ENCODE measurements around the gene FOXF2.

Gene FOXF2

DNA sequence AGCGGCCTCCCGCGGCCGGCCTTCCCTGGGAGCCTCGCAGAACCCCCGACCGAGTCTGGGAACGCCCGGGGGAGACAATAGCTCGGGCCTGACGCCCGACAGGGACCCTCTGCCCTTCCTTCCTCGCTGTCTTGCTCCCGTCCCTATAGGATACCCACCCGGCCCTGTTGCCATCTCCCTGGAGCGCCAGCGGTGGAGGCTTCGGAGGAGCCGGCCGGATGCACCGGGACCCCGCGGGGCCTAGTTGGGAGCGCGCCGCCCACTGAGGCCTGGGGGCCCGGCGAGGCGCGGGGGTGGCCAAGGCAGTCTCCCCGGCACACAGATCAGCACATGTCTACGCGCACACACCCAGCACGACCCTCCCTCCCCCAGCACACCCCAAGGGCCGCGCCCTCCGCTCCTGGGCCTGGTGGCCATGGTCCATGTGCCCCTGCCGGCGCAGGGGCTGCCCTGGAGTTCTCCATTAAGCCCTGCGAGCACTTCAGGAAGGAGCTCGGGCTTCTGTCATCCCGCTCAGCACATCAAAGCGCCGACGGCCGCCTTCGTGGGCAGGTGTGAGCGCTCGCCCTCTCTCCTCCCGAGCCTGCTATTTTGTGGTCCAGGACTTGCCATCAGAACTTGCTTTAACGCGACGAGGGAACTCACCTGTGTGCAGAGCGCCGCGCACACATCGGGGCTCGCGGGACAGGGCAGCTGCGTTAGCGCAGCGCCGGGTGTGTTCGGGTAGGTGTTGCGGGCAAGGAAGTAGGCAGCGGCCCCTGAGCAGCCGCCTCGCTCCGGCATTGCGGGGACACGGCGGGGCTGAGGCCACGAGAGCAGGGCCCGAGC is 3.7 kb downstream of the FOXF2 start:
- no peak for DNase-seq

- no peak for DNase-seq
Measured at GRCh38 chr6:1393641-1394283, 4.4 kb downstream of the FOXF2 start.

GRCh38 chr6:1394514-1395463 is 5.4 kb downstream of the FOXF2 start:
- DNase-seq: no peak

DNA sequence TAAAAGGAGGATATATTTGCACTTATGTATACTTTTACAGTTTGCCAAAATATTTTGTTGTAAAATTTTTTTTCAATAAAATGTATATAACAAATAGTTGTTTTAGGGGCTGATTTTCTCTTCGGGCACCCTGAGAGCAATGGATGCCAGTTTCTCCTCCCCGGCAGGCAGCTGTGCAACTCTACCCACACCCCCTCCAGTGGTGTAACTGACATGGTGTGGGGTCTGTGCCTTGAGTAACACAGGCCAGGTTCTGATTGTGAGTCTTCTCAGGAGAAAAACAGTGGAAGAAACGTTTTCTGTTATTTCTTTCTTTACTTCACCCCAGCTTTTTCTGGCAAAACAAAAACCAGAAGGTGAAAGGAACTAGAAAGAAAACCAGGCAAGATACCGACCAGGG is 6.1 kb downstream of the FOXF2 start:
- DNase-seq: no peak

DNA sequence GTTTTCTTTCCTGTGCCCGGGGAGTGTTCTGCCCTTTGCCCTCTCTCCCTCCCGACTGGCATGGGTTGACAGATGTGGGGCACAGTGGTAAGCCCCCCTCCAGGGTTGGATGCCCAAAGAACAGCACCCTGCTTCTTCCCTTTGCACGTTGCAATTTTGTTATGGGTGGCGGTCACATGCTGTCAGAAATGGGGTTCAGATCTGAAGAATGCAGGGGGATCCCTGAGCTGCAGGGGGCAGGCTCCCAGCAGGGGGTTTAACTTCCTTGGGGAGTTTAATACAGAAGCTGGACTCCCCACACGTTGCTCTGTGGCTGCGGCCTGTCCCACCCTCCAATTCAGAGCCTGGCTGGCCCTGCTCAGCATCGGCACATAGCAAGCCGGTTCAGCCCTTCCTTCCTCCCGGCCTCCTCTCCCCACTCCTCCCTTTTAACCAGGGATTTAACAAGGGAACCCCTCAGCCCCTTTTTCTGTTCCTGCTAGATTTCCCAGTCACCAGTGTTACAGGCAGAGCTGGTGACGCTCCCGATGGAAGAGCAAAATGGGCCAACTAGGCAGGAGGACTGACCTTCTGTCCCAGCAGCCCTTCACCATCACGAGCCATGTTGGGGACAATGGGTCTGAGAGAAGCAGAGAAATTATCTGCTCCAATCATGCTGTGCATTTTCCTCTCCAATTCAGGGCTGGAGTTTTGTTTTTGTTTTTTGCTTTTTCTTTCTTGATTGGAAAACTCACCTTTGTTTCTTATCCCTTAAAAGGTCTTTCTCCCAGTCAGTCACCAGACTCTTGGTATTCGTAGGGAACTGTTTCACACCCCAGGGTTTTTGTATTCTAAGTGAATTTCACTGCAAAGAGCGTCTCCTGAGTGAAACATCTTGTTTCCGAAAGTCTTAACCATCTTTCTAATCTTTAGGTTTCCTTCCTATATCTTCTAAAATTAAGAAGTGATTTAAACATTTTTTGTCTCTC is 6.8 kb downstream of the FOXF2 start:
- DNase-seq: no peak

DNA sequence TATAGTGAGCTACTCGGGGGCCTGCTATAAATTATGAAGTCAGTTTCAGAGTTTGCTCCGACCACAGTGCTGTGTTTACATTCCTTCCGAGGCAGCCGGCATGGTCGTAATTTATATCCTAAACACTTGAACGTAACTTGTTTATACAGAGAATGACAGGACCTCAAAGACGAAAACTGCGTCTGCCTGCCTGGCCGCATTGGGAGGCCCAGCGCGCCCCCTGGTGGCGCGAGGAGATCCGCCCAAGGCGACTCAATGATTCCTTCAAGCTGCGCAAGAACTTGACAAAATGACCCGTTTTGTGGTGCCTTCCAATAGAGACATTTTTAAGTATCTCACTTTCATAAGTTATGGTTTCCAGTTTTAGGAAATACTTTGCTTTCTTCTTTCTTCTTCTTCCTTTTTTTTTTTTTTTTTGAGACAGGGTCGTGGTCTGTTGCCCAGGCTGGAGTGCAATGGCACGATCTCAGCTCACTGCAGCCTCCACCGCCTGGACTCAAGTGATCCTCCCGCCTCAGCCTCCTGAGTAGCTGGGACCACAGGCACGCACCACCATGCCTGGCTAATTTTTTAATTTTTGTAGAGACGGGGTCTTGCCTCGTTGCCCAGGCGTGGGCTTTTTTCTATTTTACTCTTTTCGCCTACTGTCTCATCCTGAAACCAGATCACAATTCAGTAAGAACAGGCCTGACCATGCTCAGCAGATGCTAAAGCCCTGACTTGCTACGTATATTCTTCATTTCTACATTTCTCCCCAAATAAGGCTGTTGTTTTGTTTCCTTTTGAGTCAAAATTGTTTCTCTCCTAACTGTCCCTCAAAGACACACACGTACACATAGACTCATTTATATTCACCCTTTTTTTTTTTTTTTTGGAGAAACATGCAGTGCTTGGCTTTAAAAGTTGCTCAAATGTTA is 7.8 kb downstream of the FOXF2 start:
- DNase-seq: peak; percentile 32 to 75 (median 48)

- DNase-seq: no peak
Measured at GRCh38 chr6:1399085-1399780, 9.9 kb downstream of the FOXF2 start.

- DNase-seq: no peak
Measured at GRCh38 chr6:1400126-1400850, 10.9 kb downstream of the FOXF2 start.

DNA sequence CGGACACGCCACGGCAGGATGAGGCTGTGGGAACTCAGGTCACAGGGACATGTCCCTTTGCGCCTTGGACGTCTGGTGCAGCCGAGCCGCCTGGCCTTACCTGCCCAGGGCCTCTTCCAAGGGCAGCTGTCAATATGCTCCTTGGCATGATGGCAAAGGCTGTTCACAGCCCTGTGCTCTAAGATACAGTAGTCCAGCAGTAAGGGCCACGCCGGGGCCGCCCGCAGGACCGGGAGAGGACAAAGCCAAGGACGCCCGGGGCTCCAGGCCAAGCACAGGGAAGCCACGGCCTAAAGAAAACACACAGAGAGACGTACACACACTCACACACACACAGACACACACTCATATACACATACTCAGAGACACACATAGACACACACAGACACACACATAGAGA is 13.0 kb downstream of the FOXF2 start:
- DNase-seq: no peak

- no peak for DNase-seq
Measured at GRCh38 chr6:1402868-1403267, 13.5 kb downstream of the FOXF2 start.

DNA sequence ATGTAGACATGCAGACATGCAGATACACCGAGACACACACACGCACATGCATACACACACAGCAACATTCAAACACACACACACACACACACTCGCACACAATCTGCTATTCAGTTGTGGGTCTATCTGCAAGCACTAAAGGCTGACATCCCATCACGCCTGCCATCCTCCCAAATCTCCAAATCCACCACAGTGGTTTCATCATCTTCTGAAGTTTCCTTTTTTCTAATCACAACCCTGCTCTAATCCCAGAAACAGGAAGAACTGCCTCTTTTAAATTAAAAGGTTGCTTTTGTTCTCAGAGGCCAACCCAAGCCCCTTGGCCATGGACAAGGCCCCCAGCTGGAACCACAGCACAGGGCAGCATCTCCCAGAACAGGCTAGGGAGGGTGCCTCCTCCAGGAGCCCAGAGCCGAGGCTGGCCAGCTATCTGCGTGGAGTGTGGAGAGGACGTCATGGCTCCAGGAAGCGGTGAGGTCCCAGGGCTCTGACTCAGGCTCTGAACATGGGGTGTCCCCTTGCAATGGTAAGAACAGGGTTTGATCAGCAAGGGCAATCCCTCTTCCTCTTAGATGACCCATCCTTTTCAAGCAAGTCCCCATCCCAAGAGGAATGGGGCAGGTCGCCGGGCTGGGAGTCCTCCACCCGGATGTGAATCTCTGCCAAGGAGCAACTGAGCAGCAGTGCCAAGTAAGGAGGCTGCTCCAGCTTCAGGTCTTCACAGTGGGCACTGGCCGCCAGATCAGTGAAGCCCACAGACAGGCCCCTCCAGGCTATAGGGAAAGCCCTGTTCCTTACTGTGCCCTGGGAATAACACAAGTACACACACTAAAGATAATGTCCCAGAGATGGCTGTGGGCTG is 14.7 kb downstream of the FOXF2 start:
- DNase-seq: no peak

GRCh38 chr6:1404713-1405098 is 15.3 kb downstream of the FOXF2 start:
- no peak for DNase-seq

DNA sequence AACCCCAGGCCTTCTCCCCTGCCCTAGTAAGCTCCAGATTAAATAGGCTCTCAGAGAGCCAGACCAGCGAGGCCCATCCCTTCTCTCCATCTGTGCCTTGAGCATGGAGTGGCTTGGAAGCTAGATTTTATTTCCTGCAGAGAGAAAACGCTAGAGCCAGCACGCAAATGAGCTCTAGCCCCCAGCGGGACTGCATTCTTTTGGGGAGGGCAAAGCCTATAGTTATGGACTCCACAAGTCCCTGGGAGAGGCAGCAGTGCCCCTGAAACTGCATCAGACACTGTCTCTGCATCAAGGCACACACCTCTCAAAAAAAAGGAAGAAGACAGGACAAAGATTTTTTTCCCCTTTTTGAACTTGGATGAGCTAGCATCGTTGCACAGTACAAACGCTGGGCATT is 15.8 kb downstream of the FOXF2 start:
- no peak for DNase-seq

DNA sequence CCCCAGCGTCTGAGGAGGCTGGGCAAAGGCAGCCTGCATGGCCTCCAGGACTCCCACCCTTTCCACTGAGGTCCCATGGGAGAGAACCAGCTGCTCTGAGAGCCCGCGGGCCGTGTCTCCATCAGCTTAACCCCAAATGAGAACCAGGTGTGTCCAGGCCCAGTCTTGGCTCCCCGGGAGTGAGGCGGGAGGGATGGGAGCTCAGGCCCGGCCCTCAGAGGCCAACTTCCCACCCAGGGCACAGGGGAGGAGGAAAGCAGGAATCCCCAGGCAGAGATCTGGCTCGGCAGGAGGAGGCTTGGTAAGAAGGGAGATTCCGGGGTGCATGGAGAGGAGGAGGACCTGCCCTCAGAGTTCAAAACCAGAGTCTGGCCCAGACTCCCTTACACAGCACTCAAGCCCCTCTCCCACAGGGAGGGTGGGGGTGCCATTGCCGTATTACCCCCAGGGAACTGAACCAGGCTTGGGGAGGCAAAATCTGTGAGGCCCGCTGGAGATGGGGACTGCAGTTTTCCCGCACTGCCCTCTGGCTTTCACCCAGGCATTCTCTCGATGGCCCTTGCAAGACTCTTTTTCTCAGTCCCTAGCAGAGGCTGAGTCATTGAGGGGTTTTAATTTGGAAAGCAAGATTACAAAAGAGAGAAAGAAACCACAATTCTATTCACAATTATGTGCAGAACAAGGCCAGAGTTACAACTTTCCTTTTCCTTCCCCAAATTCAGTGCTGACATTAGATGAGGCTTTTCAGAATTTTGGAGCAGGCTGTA is 17.1 kb downstream of the FOXF2 start:
- DNase-seq: no peak

- no peak for DNase-seq
Measured at GRCh38 chr6:1407499-1407990, 18.2 kb downstream of the FOXF2 start.

DNA sequence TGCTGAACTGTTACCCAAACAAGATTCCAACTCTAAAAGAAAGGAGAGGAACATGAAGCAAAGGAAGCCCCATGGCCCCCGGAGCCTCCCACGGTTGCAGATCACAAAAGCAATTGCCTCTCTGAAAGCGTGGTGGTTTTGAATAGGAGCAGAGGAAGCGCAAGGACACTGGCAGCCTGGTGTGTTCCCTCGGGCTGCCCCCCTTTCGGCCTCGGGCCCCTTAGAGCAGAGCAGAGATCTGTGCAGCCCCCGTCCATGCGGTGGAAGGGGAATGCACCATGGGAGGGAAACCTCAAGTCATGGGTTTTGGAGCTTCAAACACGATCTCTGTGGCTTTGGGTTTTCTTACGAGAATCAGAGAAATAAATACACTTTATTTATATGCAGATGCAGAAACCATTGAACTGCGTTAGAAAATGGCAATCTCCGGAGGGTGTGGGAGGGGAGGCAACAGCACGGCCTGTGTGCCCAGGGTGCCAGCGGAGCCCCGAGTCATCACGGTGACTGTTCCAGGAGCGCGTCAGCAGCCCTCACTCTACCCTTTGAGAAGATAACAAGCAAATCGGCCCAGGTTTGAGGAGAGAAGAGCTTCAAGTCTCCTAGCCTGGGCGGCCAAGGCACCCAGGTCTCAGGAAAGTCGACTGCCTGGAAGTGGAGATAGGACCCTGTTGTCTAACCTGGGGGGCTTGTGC is 20.5 kb downstream of the FOXF2 start:
- no peak for DNase-seq

DNA sequence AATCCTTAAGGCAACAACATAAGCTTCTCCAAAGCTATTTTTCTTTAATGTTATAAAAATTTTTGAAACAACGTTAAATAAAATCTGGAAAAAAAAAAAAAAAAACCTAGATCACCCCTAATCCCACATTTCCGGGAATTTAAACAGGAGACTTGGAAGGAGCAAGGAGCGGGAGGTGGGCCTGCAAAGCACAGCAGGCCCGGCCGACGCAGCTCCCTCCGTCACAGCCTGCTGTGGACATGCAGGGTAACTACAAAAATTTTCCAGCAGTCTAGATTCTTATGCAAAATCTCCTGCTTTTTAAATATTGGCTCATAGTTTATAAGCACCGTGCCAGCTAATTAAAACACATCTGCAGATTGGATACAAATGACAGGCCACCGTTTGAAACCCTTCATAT is 23.5 kb downstream of the FOXF2 start:
- DNase-seq: no peak
